Naive B cell (primary cell): ENCODE results near the gene SDHAF1. TPM values are rescaled to one million over a fixed set of nuclear protein-coding genes. Genes with fewer than 3 reads are reported as not detected.

Source experiments
- ATAC-seq, 2 donors: fragments of 150-1000 bp; cut with Tn5 transposase; 2 replicates each; pipeline ENCODE4 v1.10.0; 2021; ENCODE audit warnings: low read depth in 2 of 2, mild to moderate bottlenecking in 2 of 2, moderate library complexity in 2 of 2
- DNase-seq: peaks from one replicate; pipeline ENCODE4 v3.0.0; 2022
- H3K27ac Mint-ChIP-seq, 6 donors: one replicate each; pipeline ENCODE4 v1.8.0; 2020 to 2022; ENCODE audit warnings: mild to moderate bottlenecking in 6 of 6, mixed read lengths in 6 of 6, moderate library complexity in 5 of 6, inconsistent platforms in 2 of 6
- H3K27me3 Mint-ChIP-seq, 3 donors: one replicate each; pipeline ENCODE4 v1.8.0; 2021 to 2022; ENCODE audit warnings: mixed read lengths in 3 of 3, mild to moderate bottlenecking in 1 of 3
- H3K36me3 Mint-ChIP-seq, 2 donors: one replicate each; pipeline ENCODE4 v1.8.0; 2020 to 2022; ENCODE audit warnings: mixed read lengths in 2 of 2, inconsistent platforms in 1 of 2, mild to moderate bottlenecking in 1 of 2
- H3K4me1 Mint-ChIP-seq, 3 donors: one replicate each; pipeline ENCODE4 v1.8.0; 2020 to 2022; ENCODE audit warnings: mixed read lengths in 3 of 3, inconsistent platforms in 1 of 3, mild to moderate bottlenecking in 1 of 3, moderate library complexity in 1 of 3
- H3K4me3 Mint-ChIP-seq, 8 donors: one replicate each; pipeline ENCODE4 v1.8.0; 2020 to 2022; ENCODE audit warnings: mild to moderate bottlenecking in 8 of 8, mixed read lengths in 8 of 8, moderate library complexity in 8 of 8, inconsistent platforms in 2 of 8
- H3K9me3 Mint-ChIP-seq, 7 donors: one replicate each; pipeline ENCODE4 v1.8.0; 2020 to 2022; ENCODE audit warnings: mixed read lengths in 7 of 7, mild to moderate bottlenecking in 5 of 7, inconsistent platforms in 2 of 7, moderate library complexity in 1 of 7
- polyA plus RNA-seq, 6 donors: library from polyadenylated mRNA; unstranded; fragments of 300-500 nt; fragmentation: Illumina TruSeq; gene quantifications; one replicate each; pipeline ENCODE4 v1.2.3, GENCODE V29; 2021; ENCODE audit warnings: low read depth in 6 of 6

Gene SDHAF1
- polyA plus RNA-seq, 6 donors from 2014 or later = 30.0 to 58.0 (median 48.8) TPM

DNA sequence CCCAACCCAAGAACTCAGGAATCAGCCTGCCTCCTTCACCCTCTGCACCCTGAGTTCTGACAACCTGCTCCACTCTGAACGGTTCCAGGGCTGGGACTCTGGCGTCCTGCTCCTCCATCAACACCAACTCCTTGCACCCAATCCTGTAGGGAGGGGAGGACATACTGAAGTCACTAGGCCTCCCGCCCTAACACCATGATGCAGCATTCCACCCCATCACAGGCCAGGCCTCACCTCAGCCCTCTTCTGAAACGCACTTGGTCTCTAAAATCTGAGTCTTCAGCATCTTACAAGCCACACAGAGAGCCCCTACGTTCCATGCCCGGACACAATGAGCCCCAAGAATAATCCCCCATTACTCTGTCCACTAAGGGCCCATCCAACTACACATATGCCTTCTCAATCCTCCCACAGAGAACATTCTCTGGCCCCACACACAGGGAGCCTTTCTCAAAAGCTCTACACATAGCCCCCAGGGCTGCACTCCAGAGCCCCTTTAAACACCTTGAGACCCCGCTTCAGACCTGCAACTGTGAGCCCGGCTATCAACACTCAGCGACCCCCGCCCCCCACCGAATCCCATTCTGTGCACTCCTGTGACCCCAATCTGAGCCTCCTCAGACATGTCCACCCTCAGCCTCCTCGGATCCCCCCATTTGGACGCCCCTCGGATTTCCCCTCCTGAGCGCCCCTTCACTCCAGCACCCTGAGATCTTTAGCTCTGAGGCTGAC is 18.5 kb downstream of the SDHAF1 start:
- H3K27ac Mint-ChIP-seq = peak overlapping the region; percentile 95 to 99 (median 97)
- peaks cover 0 to 13% (median 10%) of the 10 kb centered on the region in 3 donors for H3K27me3 Mint-ChIP-seq
- H3K9me3 Mint-ChIP-seq = no peaks in the 10 kb centered on the region
- peaks cover 32 to 48% (median 42%) of the 10 kb centered on the region in 3 donors for H3K4me1 Mint-ChIP-seq
- peak overlapping the region; percentile 88 to 99 (median 97) for H3K4me3 Mint-ChIP-seq
- no peaks in the 10 kb centered on the region for H3K36me3 Mint-ChIP-seq
- DNase-seq (no peak), ATAC-seq (no peak)

- Mint-ChIP-seq H3K9me3 (no peaks in the 10 kb centered on the region), H3K4me1 (peaks cover 28 to 43% (median 35%) of the 10 kb centered on the region in 3 donors), H3K36me3 (no peaks in the 10 kb centered on the region), H3K27me3 (peaks cover 0 to 10% (median 6%) of the 10 kb centered on the region in 3 donors), H3K27ac (peak within 1 kb of the TSS; percentile 95 to 99 (median 97)), H3K4me3 (peak within 1 kb of the TSS; percentile 88 to 99 (median 97))
- DNase-seq = peak; percentile 98
- ATAC-seq = peak; percentile 97 to 98
These were observed 19.3 kb downstream of the SDHAF1 start, which contains the start of gene ALKBH6 for GRCh38 chr19:36014012-36014924. ALKBH6 (minus strand) TSS chr19:36014213; CDS start chr19:36013397, 816 bp downstream.

- peaks cover 5 to 17% (median 16%) of the 10 kb centered on the region in 3 donors for H3K4me1 Mint-ChIP-seq
- no peaks in the 10 kb centered on the region for H3K9me3 Mint-ChIP-seq
- no peak overlapping the region for H3K27ac Mint-ChIP-seq
- no peak for DNase-seq
- ATAC-seq = no peak
- H3K4me3 Mint-ChIP-seq = no peak overlapping the region
- peaks cover 5 to 11% of the 10 kb centered on the region in 2 donors for H3K36me3 Mint-ChIP-seq
- H3K27me3 Mint-ChIP-seq = no peaks in the 10 kb centered on the region
These were observed 24.2 kb downstream of the SDHAF1 start for GRCh38 chr19:36019061-36019670.

GRCh38 chr19:36023432-36023831 is 28.4 kb downstream of the SDHAF1 start:
- ATAC-seq (no peak), DNase-seq (no peak)
- Mint-ChIP-seq H3K27ac (no peak overlapping the region), H3K4me3 (peak overlapping the region in 1 of 8 donors; percentile 22), H3K4me1 (no peaks in the 10 kb centered on the region), H3K9me3 (no peaks in the 10 kb centered on the region), H3K36me3 (peaks cover 5 to 11% of the 10 kb centered on the region in 2 donors), H3K27me3 (no peaks in the 10 kb centered on the region)

DNA sequence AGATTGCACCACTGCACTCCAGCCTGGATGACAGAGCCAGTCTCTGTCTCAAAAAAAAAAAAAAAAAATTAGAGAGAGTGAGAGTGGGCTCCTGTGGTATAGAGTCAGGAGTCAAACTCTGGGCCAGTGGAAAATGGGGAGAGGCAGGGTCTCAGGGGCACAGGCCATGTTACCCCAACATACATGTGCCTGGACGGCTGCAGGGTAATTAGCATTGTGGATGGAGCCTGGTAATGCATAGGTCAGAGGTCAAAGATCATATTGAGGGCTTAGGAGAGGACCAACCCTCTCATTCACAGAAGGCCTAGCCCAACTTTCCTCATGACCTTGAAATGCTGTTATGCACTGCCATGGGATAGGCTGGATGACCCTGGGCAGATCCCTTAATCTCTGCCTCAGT is 30.6 kb downstream of the SDHAF1 start:
- Mint-ChIP-seq H3K9me3 (no peaks in the 10 kb centered on the region), H3K4me3 (no peak overlapping the region)
- no peak for ATAC-seq

GRCh38 chr19:36026091-36026876 is 31.3 kb downstream of the SDHAF1 start:
- Mint-ChIP-seq H3K4me1 (peaks cover 0 to under 1% (median 0%) of the 10 kb centered on the region in 3 donors), H3K9me3 (no peaks in the 10 kb centered on the region), H3K27ac (peak overlapping the region in 1 of 6 donors; percentile 60)

More for the DNA sequence above, 30.6 kb downstream of the SDHAF1 start:
- peak overlapping the region in 1 of 6 donors; percentile 60 for H3K27ac Mint-ChIP-seq
- no peak for DNase-seq
- H3K4me1 Mint-ChIP-seq = no peaks in the 10 kb centered on the region
- H3K36me3 Mint-ChIP-seq = peaks cover 5 to 16% of the 10 kb centered on the region in 2 donors
- no peaks in the 10 kb centered on the region for H3K27me3 Mint-ChIP-seq

DNA sequence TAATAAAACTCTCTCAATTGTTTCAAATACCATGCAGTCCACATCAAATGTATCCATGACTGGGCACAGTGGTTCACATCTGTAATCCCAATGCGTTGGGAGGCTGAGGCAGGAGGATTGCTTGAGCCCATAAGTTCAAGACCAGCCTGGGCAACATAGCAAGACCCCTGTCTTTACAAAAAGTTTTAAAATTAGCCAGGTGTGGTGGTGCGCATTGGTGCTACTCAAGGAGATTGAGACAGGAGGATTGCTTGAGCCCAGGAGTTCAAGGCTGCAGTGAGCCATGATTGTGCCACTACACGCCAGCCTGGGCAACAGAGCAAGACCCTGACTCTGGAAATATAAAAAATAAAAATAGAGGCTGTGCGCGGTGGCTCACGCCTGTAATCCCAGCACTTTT is 32.7 kb downstream of the SDHAF1 start:
- no peak for DNase-seq
- H3K4me1 Mint-ChIP-seq = peaks cover 0 to 7% (median 3%) of the 10 kb centered on the region in 3 donors
- ATAC-seq = no peak
- no peak overlapping the region for H3K27ac Mint-ChIP-seq
- H3K36me3 Mint-ChIP-seq = peaks cover 5 to 26% of the 10 kb centered on the region in 2 donors
- no peak overlapping the region for H3K4me3 Mint-ChIP-seq
- H3K9me3 Mint-ChIP-seq = no peaks in the 10 kb centered on the region
- H3K27me3 Mint-ChIP-seq = peaks cover 0 to 6% (median 5%) of the 10 kb centered on the region in 3 donors

More at GRCh38 chr19:36026091-36026876, 31.3 kb downstream of the SDHAF1 start:
- H3K36me3 Mint-ChIP-seq = peaks cover 5 to 24% of the 10 kb centered on the region in 2 donors
- ATAC-seq = no peak
- no peaks in the 10 kb centered on the region for H3K27me3 Mint-ChIP-seq
- H3K4me3 Mint-ChIP-seq = no peak overlapping the region
- DNase-seq = no peak

DNA sequence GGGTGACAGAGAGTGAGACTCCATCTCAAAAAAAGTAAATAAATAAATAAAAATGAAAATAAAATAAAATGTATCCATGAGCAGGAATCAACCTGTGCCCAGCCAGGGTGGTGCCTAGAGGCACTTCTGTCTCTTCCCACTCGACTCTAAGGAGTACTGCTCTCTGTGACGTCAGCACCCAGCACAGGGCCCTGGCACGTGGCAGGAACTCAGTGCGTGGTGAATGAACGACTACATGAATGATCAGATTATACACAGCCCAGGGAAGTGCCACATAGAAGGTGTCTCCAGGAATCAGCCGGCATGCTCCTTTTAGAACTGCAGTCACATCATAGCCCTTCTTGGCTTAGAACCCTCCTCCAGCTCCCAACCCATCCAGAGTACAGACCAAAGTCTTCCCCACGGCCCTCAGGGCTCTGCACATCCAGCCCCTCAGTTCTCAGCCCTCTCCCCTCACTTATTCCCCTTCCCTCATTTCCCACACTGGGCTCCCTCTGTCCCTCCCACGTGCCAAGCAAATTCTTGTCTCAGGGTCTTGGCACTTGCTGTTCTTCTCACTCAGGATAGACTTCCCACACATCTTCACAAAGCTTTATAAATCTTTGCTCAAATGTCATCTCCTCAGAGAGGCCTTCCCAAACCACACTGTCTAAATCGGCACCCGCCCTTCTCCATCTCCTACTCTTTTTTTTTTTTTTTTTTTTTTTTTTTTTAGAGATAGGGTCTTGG is 33.5 kb downstream of the SDHAF1 start:
- Mint-ChIP-seq H3K27me3 (peaks cover 0 to 9% (median 8%) of the 10 kb centered on the region in 3 donors), H3K4me1 (peaks cover under 1 to 15% (median 6%) of the 10 kb centered on the region in 3 donors), H3K27ac (peak overlapping the region in 1 of 6 donors; percentile 76), H3K36me3 (peaks cover under 1 to 19% of the 10 kb centered on the region in 2 donors), H3K4me3 (no peak overlapping the region), H3K9me3 (no peaks in the 10 kb centered on the region)
- no peak for ATAC-seq
- DNase-seq = no peak

GRCh38 chr19:36030264-36031148 is 35.5 kb downstream of the SDHAF1 start:
- DNase-seq (no peak), ATAC-seq (no peak)
- H3K4me3 Mint-ChIP-seq = peak overlapping the region in 1 of 8 donors; percentile 13
- peaks cover 0 to 17% (median 15%) of the 10 kb centered on the region in 3 donors for H3K27me3 Mint-ChIP-seq
- H3K4me1 Mint-ChIP-seq = peaks cover 5 to 20% (median 14%) of the 10 kb centered on the region in 3 donors
- peaks cover 0 to 30% of the 10 kb centered on the region in 2 donors for H3K36me3 Mint-ChIP-seq
- peak overlapping the region in 2 of 6 donors; percentile 16 to 79 for H3K27ac Mint-ChIP-seq
- H3K9me3 Mint-ChIP-seq = peaks cover 0 to 3% (median 0%) of the 10 kb centered on the region in 7 donors

GRCh38 chr19:36031308-36031707 is 36.3 kb downstream of the SDHAF1 start:
- Mint-ChIP-seq H3K9me3 (peaks cover 0 to 3% (median 0%) of the 10 kb centered on the region in 7 donors), H3K36me3 (peaks cover 0 to 30% of the 10 kb centered on the region in 2 donors), H3K4me3 (no peak overlapping the region), H3K27ac (peak overlapping the region in 1 of 6 donors; percentile 38), H3K27me3 (peaks cover 0 to 17% (median 15%) of the 10 kb centered on the region in 3 donors), H3K4me1 (peaks cover 5 to 25% (median 18%) of the 10 kb centered on the region in 3 donors)
- no peak for DNase-seq
- ATAC-seq = no peak
